Measurements from ENCODE around the gene RASSF4.

- TF ChIP-seq CTCF (IDR thresholded peaks at IDR 0.05), result peak in 1 of 3 donors; percentile 8
- TF ChIP-seq POLR2AphosphoS5 (IDR thresholded peaks at IDR 0.05), result peak in 2 of 3 donors; percentile 6 to 95
Measured at GRCh38 chr10:44972874-44973306, 13.3 kb downstream of the RASSF4 start.

Data from breast epithelium (tissue), 3 donors.